GM12801 (cell line): ENCODE results near the gene TBCD.

ENCODE experiments used
- CTCF ChIP-seq: IDR thresholded peaks from one replicate; pipeline ENCODE4 v1.5.1; 2011; ENCODE audit warnings: control low read depth; ENCODE audit not compliant: insufficient read length; ENCODE audit errors: extremely low read depth

Gene TBCD

GRCh38 chr17:82920715-82921114 lies 168.8 kb downstream of the TBCD start:
- TF ChIP-seq CTCF: no peak

GRCh38 chr17:82921426-82921825 lies 169.6 kb downstream of the TBCD start:
- TF ChIP-seq CTCF: no peak

GRCh38 chr17:82922646-82923045 lies 170.8 kb downstream of the TBCD start:
- TF ChIP-seq CTCF: no peak

- TF ChIP-seq CTCF: no peak
Observed at GRCh38 chr17:82923366-82924113, 171.7 kb downstream of the TBCD start.

GRCh38 chr17:82924214-82924613 lies 172.3 kb downstream of the TBCD start:
- no peak for TF ChIP-seq CTCF

GRCh38 chr17:82924812-82925211 lies 172.9 kb downstream of the TBCD start:
- TF ChIP-seq CTCF: no peak

- TF ChIP-seq CTCF: no peak
Observed at GRCh38 chr17:82925336-82925735, 173.5 kb downstream of the TBCD start.
